DOHH2 (cell line): ENCODE data around the gene SSH2.

Experiments
- H3F3A ChIP-seq: fragments of 200-600 bp; sonication (generic), shearing (Covaris generic); 2 replicates; pipeline ENCODE4 v1.6.0; 2016; ENCODE audit warnings: antibody characterized with exemption, mild to moderate bottlenecking; ENCODE audit not compliant: control insufficient read depth, insufficient read depth
- H3K27ac ChIP-seq: fragments of 200-600 bp; sonication (generic); 2 replicates; pipeline ENCODE4 v1.5.1; 2014; ENCODE audit warnings: low read depth, mild to moderate bottlenecking, low read length, moderate library complexity
- H3K27me3 ChIP-seq: fragments of 200-600 bp; sonication (generic); 2 replicates; pipeline ENCODE4 v1.6.1; 2014; ENCODE audit warnings: mild to moderate bottlenecking, low read length, mixed read lengths; ENCODE audit not compliant: control insufficient read depth
- H3K36me3 ChIP-seq: fragments of 200-600 bp; sonication (generic); 2 replicates; pipeline ENCODE4 v1.6.1; 2014; ENCODE audit warnings: mild to moderate bottlenecking, low read length, moderate library complexity, mixed read lengths; ENCODE audit not compliant: control insufficient read depth
- H3K4me1 ChIP-seq: fragments of 200-600 bp; sonication (generic); 2 replicates; pipeline ENCODE4 v1.6.1; 2014; ENCODE audit warnings: mild to moderate bottlenecking, low read length, mixed read lengths; ENCODE audit not compliant: control insufficient read depth
- H3K4me2 ChIP-seq: fragments of 200-600 bp; sonication (generic); 2 replicates; pipeline ENCODE4 v1.6.0; 2014; ENCODE audit warnings: mild to moderate bottlenecking, low read length, moderate library complexity
- H3K4me3 ChIP-seq: fragments of 200-600 bp; sonication (generic); 2 replicates; pipeline ENCODE4 v1.5.1; 2014; ENCODE audit warnings: mild to moderate bottlenecking, low read length, mixed read lengths
- H3K79me2 ChIP-seq: fragments of 200-600 bp; sonication (generic); 2 replicates; pipeline ENCODE4 v1.6.1; 2014; ENCODE audit warnings: mild to moderate bottlenecking, low read length, mixed read lengths; ENCODE audit not compliant: control insufficient read depth
- H3K9me2 ChIP-seq: fragments of 200-600 bp; sonication (generic); replicated peaks from 2 replicates; pipeline ENCODE4 v1.6.1; 2014; ENCODE audit warnings: mild to moderate bottlenecking, low read length, mixed read lengths; ENCODE audit not compliant: control insufficient read depth
- H3K9me3 ChIP-seq: fragments of 200-600 bp; sonication (generic); 2 replicates; pipeline ENCODE4 v1.6.1; 2014; ENCODE audit warnings: antibody characterized with exemption, low read length, mixed read lengths; ENCODE audit not compliant: control insufficient read depth, insufficient read depth
- H4K20me1 ChIP-seq: fragments of 200-600 bp; sonication (generic); 2 replicates; pipeline ENCODE4 v1.6.0; 2014; ENCODE audit warnings: low read depth, mild to moderate bottlenecking, antibody characterized with exemption, low read length, moderate library complexity; ENCODE audit not compliant: control insufficient read depth, insufficient read depth
- EZH2phosphoT487 ChIP-seq: fragments of 200-600 bp; sonication (generic); IDR thresholded peaks from 2 replicates; pipeline ENCODE4 v1.6.1; 2017; ENCODE audit warnings: borderline replicate concordance, mild to moderate bottlenecking, antibody characterized with exemption, low read length, moderate library complexity, mixed read lengths
- TF ChIP-seq, protein P1 (sequence below): fragments of 200-600 bp; sonication (generic); IDR thresholded peaks from one replicate; pipeline ENCODE4 v1.5.1; 2014; ENCODE audit warnings: antibody characterized with exemption, mild to moderate bottlenecking, low read depth, low read length; ENCODE audit not compliant: poor library complexity, severe bottlenecking

The SSH2 gene

GRCh38 chr17:29846298-29846697 is 83.7 kb downstream of the SSH2 start:
- TF ChIP-seq, protein P1, sequence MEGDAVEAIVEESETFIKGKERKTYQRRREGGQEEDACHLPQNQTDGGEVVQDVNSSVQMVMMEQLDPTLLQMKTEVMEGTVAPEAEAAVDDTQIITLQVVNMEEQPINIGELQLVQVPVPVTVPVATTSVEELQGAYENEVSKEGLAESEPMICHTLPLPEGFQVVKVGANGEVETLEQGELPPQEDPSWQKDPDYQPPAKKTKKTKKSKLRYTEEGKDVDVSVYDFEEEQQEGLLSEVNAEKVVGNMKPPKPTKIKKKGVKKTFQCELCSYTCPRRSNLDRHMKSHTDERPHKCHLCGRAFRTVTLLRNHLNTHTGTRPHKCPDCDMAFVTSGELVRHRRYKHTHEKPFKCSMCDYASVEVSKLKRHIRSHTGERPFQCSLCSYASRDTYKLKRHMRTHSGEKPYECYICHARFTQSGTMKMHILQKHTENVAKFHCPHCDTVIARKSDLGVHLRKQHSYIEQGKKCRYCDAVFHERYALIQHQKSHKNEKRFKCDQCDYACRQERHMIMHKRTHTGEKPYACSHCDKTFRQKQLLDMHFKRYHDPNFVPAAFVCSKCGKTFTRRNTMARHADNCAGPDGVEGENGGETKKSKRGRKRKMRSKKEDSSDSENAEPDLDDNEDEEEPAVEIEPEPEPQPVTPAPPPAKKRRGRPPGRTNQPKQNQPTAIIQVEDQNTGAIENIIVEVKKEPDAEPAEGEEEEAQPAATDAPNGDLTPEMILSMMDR = no peak
- no peak for TF ChIP-seq EZH2phosphoT487
- Histone ChIP-seq H3F3A (peaks cover 9% of the 10 kb centered on the region; the same call in 1 of the 2 replicates), H3K27ac (no peak overlapping the region), H3K79me2 (peaks cover 21% of the 10 kb centered on the region), H3K9me3 (no peaks in the 10 kb centered on the region), H3K9me2 (no peaks in the 10 kb centered on the region), H3K36me3 (peaks cover 8% of the 10 kb centered on the region; the same call in 1 of the 2 replicates), H3K4me3 (no peak overlapping the region), H4K20me1 (no peaks in the 10 kb centered on the region), H3K4me2 (no peak overlapping the region), H3K27me3 (no peaks in the 10 kb centered on the region), H3K4me1 (peaks cover 25% of the 10 kb centered on the region)

GRCh38 chr17:29844339-29845048 is 85.5 kb downstream of the SSH2 start:
- peaks cover 5% of the 10 kb centered on the region; the same call in 1 of the 2 replicates for H3F3A ChIP-seq
- no peaks in the 10 kb centered on the region for H3K27me3 ChIP-seq
- no peak overlapping the region for H3K4me2 ChIP-seq
- no peaks in the 10 kb centered on the region for H4K20me1 ChIP-seq
- peaks cover 11% of the 10 kb centered on the region for H3K4me1 ChIP-seq
- no peaks in the 10 kb centered on the region for H3K9me2 ChIP-seq
- peaks cover 20% of the 10 kb centered on the region for H3K79me2 ChIP-seq
- no peaks in the 10 kb centered on the region for H3K9me3 ChIP-seq
- H3K4me3 ChIP-seq = no peak overlapping the region
- H3K36me3 ChIP-seq = peaks cover 8% of the 10 kb centered on the region; the same call in 1 of the 2 replicates
- TF ChIP-seq EZH2phosphoT487 = no peak
- TF ChIP-seq, protein P1 = no peak
- no peak overlapping the region for H3K27ac ChIP-seq

DNA sequence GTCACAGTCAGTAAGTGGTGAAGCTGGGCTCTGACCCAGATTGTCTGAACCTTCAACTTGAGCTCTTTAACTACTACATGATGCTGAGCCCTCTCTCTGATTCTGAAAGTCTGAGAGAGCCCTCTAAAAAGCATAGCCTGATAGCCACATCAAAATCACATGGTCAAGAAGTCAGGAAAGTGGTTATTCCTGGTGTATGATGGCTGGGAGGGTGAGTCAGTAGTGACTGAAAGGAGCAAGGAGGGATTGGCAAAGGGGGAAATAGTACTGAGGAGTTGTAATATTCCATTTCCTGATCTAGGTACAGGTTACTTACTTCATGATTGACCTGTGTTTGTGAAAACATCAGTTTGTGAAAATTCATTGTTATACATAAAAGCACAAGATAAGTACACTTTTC is 89.1 kb downstream of the SSH2 start:
- H3K9me2 ChIP-seq = no peaks in the 10 kb centered on the region
- H3K9me3 ChIP-seq = no peaks in the 10 kb centered on the region
- peaks cover 27% of the 10 kb centered on the region for H3K4me1 ChIP-seq
- H3K79me2 ChIP-seq = peaks cover 4% of the 10 kb centered on the region; the same call in 1 of the 2 replicates
- H4K20me1 ChIP-seq = no peaks in the 10 kb centered on the region
- no peak overlapping the region for H3K4me3 ChIP-seq
- H3K27me3 ChIP-seq = no peaks in the 10 kb centered on the region
- TF ChIP-seq, protein P1 = no peak
- TF ChIP-seq EZH2phosphoT487 = no peak
- no peak overlapping the region for H3K4me2 ChIP-seq
- no peak overlapping the region for H3K27ac ChIP-seq
- H3F3A ChIP-seq = peaks cover 14% of the 10 kb centered on the region; the same call in 1 of the 2 replicates
- no peaks in the 10 kb centered on the region for H3K36me3 ChIP-seq
